Panc1 (cell line): ENCODE data around the gene MNX1. TPM values are rescaled to one million over a fixed set of nuclear protein-coding genes. Genes with fewer than 3 reads are reported as not detected.

Source experiments
- ATAC-seq: fragments of 200-7000 bp; cut with Tn5 transposase; 2 replicates; pipeline ENCODE4 v1.9.1; 2020; ENCODE audit warnings: mild to moderate bottlenecking, moderate library complexity
- BruUV-seq: library from RNA; stranded (reverse); fragments of 400-500 nt; replicated peaks from 2 replicates; lab custom pipeline; 2021; lab: Mats Ljungman, UMichigan
- CTCF ChIA-PET: fragments of 300-600 bp; sonication (Branson Sonifier 250); formaldehyde crosslinking; loops from one replicate; lab custom pipeline; 2022; ENCODE audit warnings: antibody characterized with exemption; lab: Charles Lee
- POLR2A ChIA-PET: fragments of 300-600 bp; sonication (Branson Sonifier 250); formaldehyde crosslinking; loops from one replicate; lab custom pipeline; 2022; ENCODE audit warnings: antibody characterized with exemption; lab: Charles Lee
- DNase-seq: peaks from one replicate; pipeline ENCODE4 v3.0.0-alpha.2; 2010; ENCODE audit warnings: low read depth, low spot score
- H3K27ac ChIP-seq: 2 replicates; pipeline ENCODE4 v1.5.1; 2011; ENCODE audit warnings: mild to moderate bottlenecking, low read length, inconsistent platforms
- H3K27me3 ChIP-seq: fragments of 200-500 bp; sonication (Bioruptor generic); 2 replicates; pipeline ENCODE4 v1.6.0; 2014; ENCODE audit warnings: low read length, inconsistent platforms; ENCODE audit not compliant: control insufficient read depth, insufficient read depth
- H3K36me3 ChIP-seq: fragments of 200-500 bp; sonication (Bioruptor generic); 2 replicates; pipeline ENCODE4 v1.5.1; 2014; ENCODE audit warnings: inconsistent platforms, mild to moderate bottlenecking, low read length, moderate library complexity; ENCODE audit not compliant: control insufficient read depth, insufficient read depth
- H3K4me1 ChIP-seq: 2 replicates; pipeline ENCODE4 v1.5.1; 2011; ENCODE audit warnings: inconsistent platforms, mild to moderate bottlenecking, low read length, moderate library complexity; ENCODE audit not compliant: control insufficient read depth, insufficient read depth
- H3K4me3 ChIP-seq, 2 experiments: 2 replicates each; pipeline ENCODE4 v1.5.1; 2011 to 2012; ENCODE audit warnings: low read depth in 2 of 2, low read length in 2 of 2, mild to moderate bottlenecking in 2 of 2, inconsistent platforms in 1 of 2, moderate library complexity in 1 of 2
- H3K9me3 ChIP-seq: fragments of 200-500 bp; sonication (Bioruptor generic); 2 replicates; pipeline ENCODE4 v1.5.1; 2014; ENCODE audit warnings: low read depth, mild to moderate bottlenecking, inconsistent platforms, low read length, moderate library complexity; ENCODE audit not compliant: control insufficient read depth, insufficient read depth
- CTCF ChIP-seq: fragments of 450-650 bp; IDR thresholded peaks from 2 replicates; pipeline ENCODE4 v1.5.1; 2017; ENCODE audit warnings: mild to moderate bottlenecking
- POLR2AphosphoS5 ChIP-seq: IDR thresholded peaks from 2 replicates; pipeline ENCODE4 v1.6.1; 2012; ENCODE audit warnings: mild to moderate bottlenecking, low read depth, low read length, moderate library complexity
- REST ChIP-seq, 2 experiments: IDR thresholded peaks; 2 replicates each; pipeline ENCODE4 v1.6.1; 2011 to 2012; ENCODE audit warnings: low read depth in 2 of 2, control low read depth in 1 of 2, low read length in 1 of 2, mild to moderate bottlenecking in 1 of 2, moderate library complexity in 1 of 2; ENCODE audit not compliant: insufficient read depth in 1 of 2
- SIN3A ChIP-seq: IDR thresholded peaks from 2 replicates; pipeline ENCODE4 v1.6.1; 2012; ENCODE audit warnings: low read depth, mild to moderate bottlenecking, low read length, moderate library complexity, borderline replicate concordance; ENCODE audit not compliant: insufficient read depth
- TCF7L2 ChIP-seq: IDR thresholded peaks from 2 replicates; pipeline ENCODE4 v1.6.1; 2011; ENCODE audit warnings: mild to moderate bottlenecking, low read depth, low read length, inconsistent platforms
- in situ Hi-C: cut with HindIII; loops from 2 replicates; pipeline ENCODE4 v1.10.0; 2016; ENCODE audit warnings: low sequenced_read_pairs, low pct_unique_long_range_greater_than_20kb
- intact Hi-C: fragments of 100-400 bp; cut with micrococcal nuclease; formaldehyde crosslinking; loops from one replicate; pipeline ENCODE4 v1.10.0; 2022; ENCODE audit not compliant: unreplicated experiment
- total RNA-seq: library from RNA; stranded (reverse); gene quantifications from one replicate; pipeline ENCODE4 v1.2.1, GENCODE V29; 2021; ENCODE audit not compliant: unreplicated experiment

Gene MNX1
- total RNA-seq, 1 experiment from 2014 or later = 3.6 TPM

GRCh38 chr7:156968183-156968582 is 42.3 kb downstream of the MNX1 start:
- CTCF ChIA-PET = interaction anchor here (0.7 kb wide), 1 partner anchor 580 kb away, joined by 3 read pairs; no protein-coding TSS in a partner anchor
- no peaks in the 10 kb centered on the region for H3K9me3 ChIP-seq
- no peak overlapping the region for H3K4me3 ChIP-seq
- in situ Hi-C loops = no loop called here
- H3K27me3 ChIP-seq = no peaks in the 10 kb centered on the region
- no peak for DNase-seq
- peaks cover 21% of the 10 kb centered on the region for H3K36me3 ChIP-seq
- no peak for ATAC-seq
- intact Hi-C loops = no loop called here
- no TSS peak for BruUV-seq
- H3K4me1 ChIP-seq = no peaks in the 10 kb centered on the region
- TF ChIP-seq POLR2AphosphoS5 (no peak), CTCF (no peak), REST (IDR thresholded peaks at IDR 0.05; ENCODE audit: insufficient read depth in 1 of 2, low read depth in 2 of 2, low read length in 1 of 2) (no peak), SIN3A (no peak), TCF7L2 (no peak)
- POLR2A ChIA-PET = no interaction called here
- H3K27ac ChIP-seq = no peak overlapping the region

DNA sequence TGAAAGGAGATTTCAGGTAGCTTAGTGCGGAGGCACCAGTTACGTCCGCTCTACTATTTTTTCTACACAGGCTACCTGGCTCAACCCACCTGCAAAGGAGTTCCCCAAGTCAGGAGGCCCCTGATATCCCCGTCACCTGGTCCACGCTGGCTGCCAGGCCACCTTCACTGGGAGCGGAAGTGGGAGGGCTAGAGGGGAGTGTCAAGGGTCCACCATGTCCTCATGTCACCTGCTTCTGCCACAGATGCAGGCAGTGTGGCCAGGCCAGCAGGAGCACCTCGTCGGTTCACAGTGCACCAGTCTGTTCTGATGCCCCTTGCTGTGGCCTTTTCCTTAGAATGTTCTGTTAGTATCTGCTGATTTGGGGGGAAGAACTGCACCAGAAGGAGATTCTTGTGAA is 44.1 kb downstream of the MNX1 start:
- Histone ChIP-seq H3K36me3 (peaks cover 28% of the 10 kb centered on the region), H3K4me1 (no peaks in the 10 kb centered on the region), H3K27ac (no peak overlapping the region), H3K4me3 (no peak overlapping the region), H3K9me3 (no peaks in the 10 kb centered on the region), H3K27me3 (no peaks in the 10 kb centered on the region)
- BruUV-seq = no TSS peak
- ChIA-PET CTCF (no interaction called here), POLR2A (interaction anchor here (0.8 kb wide), 1 partner anchor 19 kb away, joined by 4 read pairs; no protein-coding TSS in a partner anchor)
- ATAC-seq = no peak
- no peak for DNase-seq
- in situ Hi-C loops (no loop called here), intact Hi-C loops (no loop called here)
- no peak for TF ChIP-seq CTCF
- TF ChIP-seq SIN3A = no peak
- no peak for TF ChIP-seq POLR2AphosphoS5
- no peak for TF ChIP-seq REST (IDR thresholded peaks at IDR 0.05; ENCODE audit: insufficient read depth in 1 of 2, low read depth in 2 of 2, low read length in 1 of 2)
- TF ChIP-seq TCF7L2 = no peak
